NCI-H748 treated with DMSO at 0.1 percent for 48 hours (cell line): ENCODE measurements around the gene MED13L.

Experiments
- DNase-seq: peaks from one replicate; lab custom pipeline; 2025; lab: John Stamatoyannopoulos, UW

The MED13L gene

GRCh38 chr12:116276652-116277466 is 634 bp downstream of the MED13L start:
- DNase-seq = no peak

GRCh38 chr12:116274551-116275375 is 2.7 kb downstream of the MED13L start:
- DNase-seq = no peak

GRCh38 chr12:116273813-116274550 is 3.5 kb downstream of the MED13L start:
- DNase-seq = no peak

- no peak for DNase-seq
Observed at GRCh38 chr12:116267948-116268347, 9.5 kb downstream of the MED13L start.

- no peak for DNase-seq
Observed at GRCh38 chr12:116266631-116267349, 10.7 kb downstream of the MED13L start.

GRCh38 chr12:116266168-116266601 is 11.3 kb downstream of the MED13L start:
- DNase-seq = no peak

- DNase-seq = no peak
Observed at GRCh38 chr12:116265351-116266147, 11.9 kb downstream of the MED13L start.

- DNase-seq = no peak
Observed at GRCh38 chr12:116264525-116265070, 12.9 kb downstream of the MED13L start.

GRCh38 chr12:116263844-116264243 is 13.6 kb downstream of the MED13L start:
- DNase-seq = no peak

GRCh38 chr12:116263431-116263830 is 14.1 kb downstream of the MED13L start:
- no peak for DNase-seq

- no peak for DNase-seq
Observed at GRCh38 chr12:116262741-116263140, 14.8 kb downstream of the MED13L start.

- DNase-seq = no peak
Observed at GRCh38 chr12:116261525-116262100, 15.9 kb downstream of the MED13L start.

GRCh38 chr12:116259800-116260577 is 17.5 kb downstream of the MED13L start:
- DNase-seq = no peak

GRCh38 chr12:116257826-116258225 is 19.7 kb downstream of the MED13L start:
- no peak for DNase-seq

GRCh38 chr12:116257215-116257614 is 20.3 kb downstream of the MED13L start:
- DNase-seq = no peak

- DNase-seq = no peak
Observed at GRCh38 chr12:116249938-116250337, 27.6 kb downstream of the MED13L start.

- DNase-seq = no peak
Observed at GRCh38 chr12:116248930-116249329, 28.6 kb downstream of the MED13L start.

GRCh38 chr12:116248433-116248832 is 29.1 kb downstream of the MED13L start:
- no peak for DNase-seq

GRCh38 chr12:116247377-116247776 is 30.1 kb downstream of the MED13L start:
- no peak for DNase-seq
